ENCODE measurements around the gene KIAA0930. TPM values are rescaled to one million over a fixed set of nuclear protein-coding genes. Genes with fewer than 3 reads are reported as not detected.

KIAA0930 gene
- total RNA-seq, 1 experiment from 2014 or later: 55.5 TPM

- Histone ChIP-seq H3K9me2 (ENCODE audit: insufficient read depth) (no peaks in the 10 kb centered on the region), H3F3A (ENCODE audit: insufficient read depth, low read depth) (0 out of 2 replicates have a peak, but pooled peaks cover 5% of the 10 kb centered on the region), H4K20me1 (ENCODE audit: insufficient read depth) (peaks cover 3% of the 10 kb centered on the region; the same call in 1 of the 2 replicates), H3K27me3 (ENCODE audit: insufficient read depth, low read depth) (no peaks in the 10 kb centered on the region), H3K36me3 (ENCODE audit: low read depth) (no peaks in the 10 kb centered on the region), H3K9me3 (ENCODE audit: insufficient read depth, low read depth) (no peaks in the 10 kb centered on the region), H3K4me1 (replicated peaks; ENCODE audit: insufficient read depth) (no peaks in the 10 kb centered on the region), H3K4me3 (no peak overlapping the region), H3K79me2 (ENCODE audit: low read depth) (no peaks in the 10 kb centered on the region), H3K27ac (no peak overlapping the region), H3K4me2 (no peak overlapping the region), H2AFZ (no peak overlapping the region)
- no TSS peak for BruUV-seq (replicated peaks)
- TF ChIP-seq EZH2 (IDR thresholded peaks at IDR 0.05; ENCODE audit: low read depth): no peak
- TF ChIP-seq CTCF (conservative IDR thresholded peaks at IDR 0.05): no peak
- ChIA-PET CTCF (no interaction called here), POLR2A (ENCODE audit: unreplicated experiment) (no interaction called here)
- no peak for DNase-seq
- intact Hi-C loops (cut with micrococcal nuclease; ENCODE audit: unreplicated experiment): no loop called here
These were observed 21.7 kb downstream of the KIAA0930 start for GRCh38 chr22:45218976-45219375.

GRCh38 chr22:45217806-45218205 is 22.9 kb downstream of the KIAA0930 start:
- POLR2A ChIA-PET (ENCODE audit: unreplicated experiment): no interaction called here
- H3K27ac ChIP-seq: no peak overlapping the region

DNA sequence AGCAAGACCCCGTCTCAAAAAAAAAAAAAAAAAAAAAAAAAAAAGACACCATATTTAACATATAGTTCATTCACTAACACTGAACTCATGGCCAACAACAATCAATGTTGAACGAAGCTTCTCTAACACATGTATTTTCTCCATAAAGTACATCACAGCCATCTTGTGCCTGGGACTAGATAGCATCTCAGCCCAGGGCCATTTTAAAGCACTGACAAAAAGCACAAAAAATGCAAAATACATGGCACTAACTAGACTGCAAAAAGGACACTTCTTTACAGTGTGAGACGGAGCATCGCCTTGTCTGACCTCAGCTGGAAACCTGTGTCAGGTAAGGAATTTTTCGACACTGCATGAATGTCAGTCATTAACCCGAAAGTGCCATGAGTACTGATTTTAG is 23.3 kb downstream of the KIAA0930 start:
- ChIA-PET CTCF (no interaction called here), POLR2A (ENCODE audit: unreplicated experiment) (no interaction called here)
- Histone ChIP-seq H3K4me2 (no peak overlapping the region), H3K27me3 (ENCODE audit: insufficient read depth, low read depth) (no peaks in the 10 kb centered on the region), H3K79me2 (ENCODE audit: low read depth) (no peaks in the 10 kb centered on the region), H3F3A (ENCODE audit: insufficient read depth, low read depth) (0 out of 2 replicates have a peak, but pooled peaks cover 5% of the 10 kb centered on the region), H2AFZ (no peak overlapping the region), H3K4me3 (no peak overlapping the region), H3K4me1 (replicated peaks; ENCODE audit: insufficient read depth) (no peaks in the 10 kb centered on the region), H4K20me1 (ENCODE audit: insufficient read depth) (peaks cover 3% of the 10 kb centered on the region; the same call in 1 of the 2 replicates), H3K9me2 (ENCODE audit: insufficient read depth) (no peaks in the 10 kb centered on the region), H3K27ac (no peak overlapping the region), H3K36me3 (ENCODE audit: low read depth) (no peaks in the 10 kb centered on the region), H3K9me3 (ENCODE audit: insufficient read depth, low read depth) (no peaks in the 10 kb centered on the region)
- intact Hi-C loops (cut with micrococcal nuclease; ENCODE audit: unreplicated experiment): no loop called here
- no TSS peak for BruUV-seq (replicated peaks)
- TF ChIP-seq CTCF (conservative IDR thresholded peaks at IDR 0.05) (no peak), EZH2 (IDR thresholded peaks at IDR 0.05; ENCODE audit: low read depth) (no peak)
- no peak for DNase-seq

More at GRCh38 chr22:45217806-45218205, 22.9 kb downstream of the KIAA0930 start:
- Histone ChIP-seq H3K4me1 (replicated peaks; ENCODE audit: insufficient read depth) (no peaks in the 10 kb centered on the region), H3K9me2 (ENCODE audit: insufficient read depth) (no peaks in the 10 kb centered on the region), H3K4me3 (no peak overlapping the region), H3K36me3 (ENCODE audit: low read depth) (no peaks in the 10 kb centered on the region), H3K27me3 (ENCODE audit: insufficient read depth, low read depth) (no peaks in the 10 kb centered on the region), H3K79me2 (ENCODE audit: low read depth) (no peaks in the 10 kb centered on the region), H3F3A (ENCODE audit: insufficient read depth, low read depth) (0 out of 2 replicates have a peak, but pooled peaks cover 5% of the 10 kb centered on the region), H3K9me3 (ENCODE audit: insufficient read depth, low read depth) (no peaks in the 10 kb centered on the region), H2AFZ (no peak overlapping the region), H3K4me2 (no peak overlapping the region), H4K20me1 (ENCODE audit: insufficient read depth) (peaks cover 3% of the 10 kb centered on the region; the same call in 1 of the 2 replicates)
- DNase-seq: no peak
- intact Hi-C loops (cut with micrococcal nuclease; ENCODE audit: unreplicated experiment): no loop called here
- no peak for TF ChIP-seq CTCF (conservative IDR thresholded peaks at IDR 0.05)
- TF ChIP-seq EZH2 (IDR thresholded peaks at IDR 0.05; ENCODE audit: low read depth): no peak
- CTCF ChIA-PET: interaction anchor here (0.6 kb wide), 2 partner anchors 496 to 533 kb away, joined by 3 to 4 read pairs; no protein-coding TSS in a partner anchor
- BruUV-seq (replicated peaks): no TSS peak

Measured in PC-9 (cell line).